GM12875 (cell line): Measurements from ENCODE around the gene TMEM175.

ENCODE experiments used
- H3K4me3 ChIP-seq: one replicate; pipeline ENCODE4 v1.5.1; 2011; ENCODE audit warnings: low read depth, low read length, control low read depth
- CTCF ChIP-seq: IDR thresholded peaks from 2 replicates; pipeline ENCODE4 v1.5.1; 2011; ENCODE audit warnings: low read depth, mild to moderate bottlenecking, control low read depth, inconsistent platforms, low read length, moderate library complexity, borderline replicate concordance; ENCODE audit not compliant: insufficient read depth

The TMEM175 gene

GRCh38 chr4:948101-948935 lies 16.1 kb downstream of the TMEM175 start:
- TF ChIP-seq CTCF, result no peak
- no peak overlapping the region for H3K4me3 ChIP-seq

- no peak overlapping the region for H3K4me3 ChIP-seq
- TF ChIP-seq CTCF, result no peak
These were observed 16.7 kb downstream of the TMEM175 start for GRCh38 chr4:948936-949300.

- no peak for TF ChIP-seq CTCF
- H3K4me3 ChIP-seq, result no peak overlapping the region
These were observed 17.4 kb downstream of the TMEM175 start for GRCh38 chr4:949656-950055.

- TF ChIP-seq CTCF, result no peak
- H3K4me3 ChIP-seq, result no peak overlapping the region
These were observed 18.1 kb downstream of the TMEM175 start for GRCh38 chr4:950136-951020.

GRCh38 chr4:951186-951585 lies 18.9 kb downstream of the TMEM175 start:
- TF ChIP-seq CTCF, result no peak

GRCh38 chr4:951594-952468 lies 19.6 kb downstream of the TMEM175 start:
- no peak for TF ChIP-seq CTCF
- H3K4me3 ChIP-seq, result no peak overlapping the region

More at GRCh38 chr4:951186-951585, 18.9 kb downstream of the TMEM175 start:
- H3K4me3 ChIP-seq, result no peak overlapping the region
